GM23338 (cell line): ENCODE data around the gene KLHL36. TPM values are rescaled to one million over a fixed set of nuclear protein-coding genes. Genes with fewer than 3 reads are reported as not detected.

ENCODE experiments used
- ATAC-seq: fragments of 200-7000 bp; cut with Tn5 transposase; 3 replicates; pipeline ENCODE4 v1.9.1; 2020
- DNase-seq: peaks from one replicate; pipeline ENCODE4 v3.0.0-alpha.2; 2015; ENCODE audit warnings: low spot score
- H2AFZ ChIP-seq: fragments of 200-600 bp; sonication (generic); 2 replicates; pipeline ENCODE4 v1.8.0; 2016; ENCODE audit warnings: antibody characterized with exemption, mild to moderate bottlenecking, moderate library complexity
- H3F3A ChIP-seq: fragments of 200-600 bp; sonication (generic); replicated peaks from 2 replicates; pipeline ENCODE4 v1.8.0; 2017; ENCODE audit warnings: antibody characterized with exemption, mixed run types, low read depth
- H3K27ac ChIP-seq: fragments of 200-600 bp; sonication (generic); 2 replicates; pipeline ENCODE4 v1.6.1; 2016; ENCODE audit warnings: low read depth
- H3K27me3 ChIP-seq: fragments of 200-600 bp; sonication (generic); 2 replicates; pipeline ENCODE4 v1.8.0; 2016; ENCODE audit warnings: mild to moderate bottlenecking, mixed run types, moderate library complexity; ENCODE audit not compliant: insufficient read depth
- H3K36me3 ChIP-seq: fragments of 200-600 bp; sonication (generic); 2 replicates; pipeline ENCODE4 v1.8.0; 2016; ENCODE audit warnings: mild to moderate bottlenecking; ENCODE audit not compliant: insufficient read depth
- H3K4me1 ChIP-seq: fragments of 200-600 bp; sonication (generic); 2 replicates; pipeline ENCODE4 v1.8.0; 2016; ENCODE audit warnings: mild to moderate bottlenecking, moderate library complexity; ENCODE audit not compliant: insufficient read depth
- H3K4me2 ChIP-seq: fragments of 200-600 bp; sonication (generic); 2 replicates; pipeline ENCODE4 v1.7.1; 2017; ENCODE audit warnings: mixed run types
- H3K4me3 ChIP-seq: fragments of 200-600 bp; sonication (generic); 2 replicates; pipeline ENCODE4 v1.6.1; 2016; ENCODE audit warnings: mixed run types
- H3K79me2 ChIP-seq: fragments of 200-600 bp; sonication (generic); replicated peaks from 2 replicates; pipeline ENCODE4 v1.8.0; 2017; ENCODE audit warnings: mild to moderate bottlenecking; ENCODE audit not compliant: insufficient read depth
- H3K9me2 ChIP-seq: fragments of 200-600 bp; sonication (generic); 2 replicates; pipeline ENCODE4 v1.8.0; 2017; ENCODE audit not compliant: insufficient read depth
- H4K20me1 ChIP-seq: fragments of 200-600 bp; sonication (generic); replicated peaks from 2 replicates; pipeline ENCODE4 v1.8.0; 2017; ENCODE audit warnings: mild to moderate bottlenecking; ENCODE audit not compliant: insufficient read depth
- H3K27ac Mint-ChIP-seq: 2 replicates; pipeline ENCODE4 v1.8.0; 2020; ENCODE audit warnings: inconsistent platforms, mild to moderate bottlenecking, moderate library complexity, mixed read lengths
- H3K27me3 Mint-ChIP-seq: 3 replicates; pipeline ENCODE4 v1.8.0; 2022; ENCODE audit warnings: low read depth, mild to moderate bottlenecking, moderate library complexity, mixed read lengths, inconsistent platforms; ENCODE audit not compliant: insufficient read depth, poor library complexity
- H3K36me3 Mint-ChIP-seq: 3 replicates; pipeline ENCODE4 v1.8.0; 2021; ENCODE audit warnings: low read depth, mild to moderate bottlenecking, inconsistent platforms, moderate library complexity, mixed read lengths
- H3K4me1 Mint-ChIP-seq: 3 replicates; pipeline ENCODE4 v1.8.0; 2020; ENCODE audit warnings: mild to moderate bottlenecking, inconsistent platforms, mixed read lengths
- H3K4me3 Mint-ChIP-seq: 3 replicates; pipeline ENCODE4 v1.8.0; 2021; ENCODE audit warnings: moderate library complexity, mild to moderate bottlenecking, inconsistent platforms, mixed read lengths
- H3K9me3 Mint-ChIP-seq: 3 replicates; pipeline ENCODE4 v1.8.0; 2020; ENCODE audit warnings: moderate library complexity, mild to moderate bottlenecking, inconsistent platforms, mixed read lengths
- CREB1 ChIP-seq: fragments of 250-450 bp; sonication (Bioruptor Pico); IDR thresholded peaks from 2 replicates; pipeline ENCODE4 v1.5.0; 2020; ENCODE audit warnings: low read depth, mild to moderate bottlenecking, moderate library complexity
- EZH2 ChIP-seq: fragments of 200-600 bp; sonication (generic); IDR thresholded peaks from one replicate; pipeline ENCODE4 v1.8.0; 2017; ENCODE audit warnings: antibody characterized with exemption, mild to moderate bottlenecking, low read depth; ENCODE audit not compliant: unreplicated experiment
- JUNB ChIP-seq: IDR thresholded peaks from one replicate; pipeline ENCODE4 v1.6.1; 2016; ENCODE audit warnings: antibody characterized with exemption; ENCODE audit not compliant: unreplicated experiment
- NANOG ChIP-seq: IDR thresholded peaks from 2 replicates; pipeline ENCODE4 v1.6.1; 2016; ENCODE audit warnings: antibody characterized with exemption, borderline replicate concordance
- POLR2AphosphoS5 ChIP-seq: IDR thresholded peaks from 2 replicates; pipeline ENCODE4 v1.6.1; 2016; ENCODE audit warnings: antibody characterized with exemption, low read depth
- STAT1 ChIP-seq: IDR thresholded peaks from one replicate; pipeline ENCODE4 v1.6.1; 2016; ENCODE audit warnings: antibody characterized with exemption; ENCODE audit not compliant: unreplicated experiment
- ZNF114 ChIP-seq: fragments of 250-450 bp; sonication (Bioruptor Pico); IDR thresholded peaks from 2 replicates; pipeline ENCODE4 v1.5.0; 2020; ENCODE audit warnings: mild to moderate bottlenecking, moderate library complexity
- ZNF331 ChIP-seq: fragments of 250-450 bp; sonication (Bioruptor Pico); IDR thresholded peaks from 2 replicates; pipeline ENCODE4 v1.5.0; 2020; ENCODE audit warnings: low read depth, mild to moderate bottlenecking, moderate library complexity
- ZNF462 ChIP-seq: fragments of 250-450 bp; sonication (Bioruptor Pico); IDR thresholded peaks from 2 replicates; pipeline ENCODE4 v1.5.0; 2020; ENCODE audit warnings: mild to moderate bottlenecking, moderate library complexity
- polyA plus RNA-seq: library from polyadenylated mRNA; unstranded; fragments of >200 nt; fragmentation: Nextera tagmentation; extraction: Ambion mirVana; gene quantifications from 2 replicates; pipeline ENCODE4 v1.2.1, GENCODE V29; 2016
- total RNA-seq: library from RNA; depleted of rRNA; stranded (reverse); fragments of >200 nt; shearing (Covaris generic); gene quantifications from 2 replicates; pipeline ENCODE4 v1.2.3, GENCODE V29; 2014
- TF ChIP-seq, protein P1 (sequence below): IDR thresholded peaks from 2 replicates; pipeline ENCODE4 v1.6.1; 2016; ENCODE audit warnings: antibody characterized with exemption
- TF ChIP-seq, protein P2 (sequence below), 2 experiments: fragments of 200-600 bp in 1 of 2; sonication (generic) in 1 of 2; conservative IDR thresholded peaks; 2 replicates each; pipeline versions ENCODE4 v1.5.1 to v1.6.1; 2016 to 2017; ENCODE audit warnings: antibody characterized with exemption in 2 of 2, low read depth in 2 of 2, mild to moderate bottlenecking in 2 of 2, moderate library complexity in 1 of 2

Gene KLHL36
- total and polyA plus RNA-seq, 2 experiments from 2014 or later = 13.4 to 70.4 TPM

DNA sequence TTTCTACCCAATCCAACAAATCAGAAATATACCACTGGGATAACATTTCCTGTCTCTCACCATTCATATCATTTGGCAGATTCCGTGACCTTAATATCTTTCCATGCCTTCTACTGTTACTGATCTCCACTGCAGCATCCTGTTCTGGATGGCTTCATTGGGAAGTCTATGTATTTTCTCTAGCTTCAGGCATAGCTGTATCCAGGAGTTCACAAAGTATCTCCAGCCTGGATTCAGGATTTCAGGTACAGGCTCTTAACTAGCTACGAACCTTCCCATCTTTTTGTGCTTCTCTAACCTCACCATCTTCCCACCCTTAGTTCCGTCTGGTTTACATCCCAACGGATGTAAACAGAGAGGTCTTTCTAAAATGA is 36.3 kb downstream of the KLHL36 start:
- ATAC-seq = no peak
- Mint-ChIP-seq H3K4me3 (peak overlapping the region; percentile 2; the same call in 1 of the 3 replicates), H3K27ac (peak overlapping the region; percentile 10; the same call in 1 of the 2 replicates), H3K4me1 (peaks cover 23% of the 10 kb centered on the region), H3K27me3 (no peaks in the 10 kb centered on the region), H3K36me3 (no peaks in the 10 kb centered on the region), H3K9me3 (peaks cover 11% of the 10 kb centered on the region)
- Histone ChIP-seq H3K27ac (no peak overlapping the region), H3K36me3 (0 out of 2 replicates have a peak, but pooled peaks cover 3% of the 10 kb centered on the region), H4K20me1 (no peaks in the 10 kb centered on the region), H3K4me1 (peaks cover 11% of the 10 kb centered on the region), H3F3A (0 out of 2 replicates have a peak, but pooled peaks cover 5% of the 10 kb centered on the region), H3K27me3 (no peaks in the 10 kb centered on the region), H2AFZ (no peak overlapping the region; the same call in 1 of the 2 replicates), H3K9me2 (no peaks in the 10 kb centered on the region; the same call in 1 of the 2 replicates), H3K4me2 (peak overlapping the region; percentile 50), H3K79me2 (no peaks in the 10 kb centered on the region), H3K4me3 (no peak overlapping the region)
- TF ChIP-seq, protein P1, sequence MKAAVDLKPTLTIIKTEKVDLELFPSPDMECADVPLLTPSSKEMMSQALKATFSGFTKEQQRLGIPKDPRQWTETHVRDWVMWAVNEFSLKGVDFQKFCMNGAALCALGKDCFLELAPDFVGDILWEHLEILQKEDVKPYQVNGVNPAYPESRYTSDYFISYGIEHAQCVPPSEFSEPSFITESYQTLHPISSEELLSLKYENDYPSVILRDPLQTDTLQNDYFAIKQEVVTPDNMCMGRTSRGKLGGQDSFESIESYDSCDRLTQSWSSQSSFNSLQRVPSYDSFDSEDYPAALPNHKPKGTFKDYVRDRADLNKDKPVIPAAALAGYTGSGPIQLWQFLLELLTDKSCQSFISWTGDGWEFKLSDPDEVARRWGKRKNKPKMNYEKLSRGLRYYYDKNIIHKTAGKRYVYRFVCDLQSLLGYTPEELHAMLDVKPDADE = no peak
- TF ChIP-seq ZNF331 (CRISPR knock-in tag) = no peak
- DNase-seq = no peak

DNA sequence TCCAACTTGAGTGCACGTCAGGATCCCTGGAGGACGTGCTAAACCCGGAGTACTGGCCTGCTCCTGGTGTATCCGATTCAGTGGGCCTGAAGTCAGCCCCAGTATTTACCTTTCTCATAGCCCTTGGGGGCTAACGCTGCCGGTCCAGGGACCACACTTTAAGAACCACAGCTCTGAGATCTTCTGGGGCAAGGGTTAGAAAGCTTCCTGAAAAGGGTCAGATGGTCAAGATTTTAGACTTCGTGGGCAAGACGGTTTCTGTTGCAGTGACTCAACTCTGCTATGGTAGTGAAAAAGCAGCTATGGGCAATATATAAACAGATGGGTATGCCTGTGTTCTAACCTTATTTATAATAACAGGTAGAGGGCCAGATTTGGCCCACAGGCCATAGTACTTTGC is 36.9 kb downstream of the KLHL36 start:
- no peaks in the 10 kb centered on the region for H3K27me3 ChIP-seq
- H3K9me3 Mint-ChIP-seq = peaks cover 11% of the 10 kb centered on the region
- no peaks in the 10 kb centered on the region for H3K79me2 ChIP-seq
- 0 out of 2 replicates have a peak, but pooled peaks cover 3% of the 10 kb centered on the region for H3K36me3 ChIP-seq
- H2AFZ ChIP-seq = peak overlapping the region; percentile 59; the same call in 1 of the 2 replicates
- H3K4me1 Mint-ChIP-seq = peaks cover 23% of the 10 kb centered on the region
- no peak overlapping the region for H3K27ac ChIP-seq
- H3K4me3 ChIP-seq = no peak overlapping the region
- no peaks in the 10 kb centered on the region for H3K36me3 Mint-ChIP-seq
- no peak overlapping the region for H3K4me3 Mint-ChIP-seq
- no peaks in the 10 kb centered on the region for H4K20me1 ChIP-seq
- no peak overlapping the region for H3K4me2 ChIP-seq
- DNase-seq = no peak
- no peak overlapping the region for H3K27ac Mint-ChIP-seq
- H3K27me3 Mint-ChIP-seq = no peaks in the 10 kb centered on the region
- H3K9me2 ChIP-seq = no peaks in the 10 kb centered on the region; the same call in 1 of the 2 replicates
- H3F3A ChIP-seq = 0 out of 2 replicates have a peak, but pooled peaks cover 5% of the 10 kb centered on the region
- no peak for ATAC-seq
- peaks cover 11% of the 10 kb centered on the region for H3K4me1 ChIP-seq
- no peak for TF ChIP-seq NANOG
- TF ChIP-seq, protein P2, sequence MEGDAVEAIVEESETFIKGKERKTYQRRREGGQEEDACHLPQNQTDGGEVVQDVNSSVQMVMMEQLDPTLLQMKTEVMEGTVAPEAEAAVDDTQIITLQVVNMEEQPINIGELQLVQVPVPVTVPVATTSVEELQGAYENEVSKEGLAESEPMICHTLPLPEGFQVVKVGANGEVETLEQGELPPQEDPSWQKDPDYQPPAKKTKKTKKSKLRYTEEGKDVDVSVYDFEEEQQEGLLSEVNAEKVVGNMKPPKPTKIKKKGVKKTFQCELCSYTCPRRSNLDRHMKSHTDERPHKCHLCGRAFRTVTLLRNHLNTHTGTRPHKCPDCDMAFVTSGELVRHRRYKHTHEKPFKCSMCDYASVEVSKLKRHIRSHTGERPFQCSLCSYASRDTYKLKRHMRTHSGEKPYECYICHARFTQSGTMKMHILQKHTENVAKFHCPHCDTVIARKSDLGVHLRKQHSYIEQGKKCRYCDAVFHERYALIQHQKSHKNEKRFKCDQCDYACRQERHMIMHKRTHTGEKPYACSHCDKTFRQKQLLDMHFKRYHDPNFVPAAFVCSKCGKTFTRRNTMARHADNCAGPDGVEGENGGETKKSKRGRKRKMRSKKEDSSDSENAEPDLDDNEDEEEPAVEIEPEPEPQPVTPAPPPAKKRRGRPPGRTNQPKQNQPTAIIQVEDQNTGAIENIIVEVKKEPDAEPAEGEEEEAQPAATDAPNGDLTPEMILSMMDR (conservative IDR thresholded peaks at IDR 0.05; ENCODE audit: low read depth in 2 of 2) = no peak
- no peak for TF ChIP-seq ZNF114 (CRISPR knock-in tag)
- TF ChIP-seq JUNB = no peak
- no peak for TF ChIP-seq ZNF462 (CRISPR knock-in tag)
- no peak for TF ChIP-seq EZH2
- no peak for TF ChIP-seq POLR2AphosphoS5
- no peak for TF ChIP-seq STAT1
- TF ChIP-seq, protein P1 = no peak
- TF ChIP-seq CREB1 (CRISPR knock-in tag) = no peak
